GM19463 (cell line): Measurements from ENCODE around the gene SLCO3A1.

Experiments
- ATAC-seq: cut with Tn5 transposase; IDR thresholded peaks from one replicate; pipeline ENCODE4 v1.9.1; 2021; ENCODE audit warnings: mild to moderate bottlenecking, moderate library complexity; ENCODE audit not compliant: unreplicated experiment

SLCO3A1 gene

GRCh38 chr15:92116330-92116729 is 262.8 kb downstream of the SLCO3A1 start:
- no peak for ATAC-seq

GRCh38 chr15:92117261-92117731 is 263.8 kb downstream of the SLCO3A1 start:
- ATAC-seq: no peak

- no peak for ATAC-seq
These were observed 264.8 kb downstream of the SLCO3A1 start for GRCh38 chr15:92118162-92118935.

- ATAC-seq: no peak
These were observed 265.4 kb downstream of the SLCO3A1 start for GRCh38 chr15:92118936-92119325.

GRCh38 chr15:92120094-92120795 is 266.7 kb downstream of the SLCO3A1 start:
- no peak for ATAC-seq

- no peak for ATAC-seq
These were observed 267.5 kb downstream of the SLCO3A1 start for GRCh38 chr15:92121047-92121446.

GRCh38 chr15:92122259-92122658 is 268.8 kb downstream of the SLCO3A1 start:
- no peak for ATAC-seq

GRCh38 chr15:92123962-92124656 is 270.6 kb downstream of the SLCO3A1 start:
- ATAC-seq: no peak

- ATAC-seq: no peak
These were observed 271.1 kb downstream of the SLCO3A1 start for GRCh38 chr15:92124657-92125010.

- no peak for ATAC-seq
These were observed 275.3 kb downstream of the SLCO3A1 start for GRCh38 chr15:92128788-92129187.

- ATAC-seq: no peak
These were observed 276.7 kb downstream of the SLCO3A1 start for GRCh38 chr15:92130244-92130643.

- ATAC-seq: no peak
These were observed 277.4 kb downstream of the SLCO3A1 start for GRCh38 chr15:92130906-92131305.

- no peak for ATAC-seq
These were observed 279.7 kb downstream of the SLCO3A1 start for GRCh38 chr15:92132982-92133755.

- ATAC-seq: no peak
These were observed 287.3 kb downstream of the SLCO3A1 start for GRCh38 chr15:92140796-92141195.

- ATAC-seq: no peak
These were observed 288.1 kb downstream of the SLCO3A1 start for GRCh38 chr15:92141607-92142006.

- no peak for ATAC-seq
These were observed 289.0 kb downstream of the SLCO3A1 start for GRCh38 chr15:92142242-92143232.

GRCh38 chr15:92143765-92144164 is 290.3 kb downstream of the SLCO3A1 start:
- ATAC-seq: no peak

- ATAC-seq: no peak
These were observed 293.1 kb downstream of the SLCO3A1 start for GRCh38 chr15:92146511-92147150.

GRCh38 chr15:92149029-92149428 is 295.5 kb downstream of the SLCO3A1 start:
- no peak for ATAC-seq
